Tibial nerve (tissue), 3 donors: Measurements from ENCODE around the gene ZBTB1.

ENCODE experiments used
- CTCF ChIP-seq, 5 experiments: fragments of 200-600 bp in 3 of 5; fragments of 450-650 bp in 2 of 5; sonication (generic) in 3 of 5; IDR thresholded peaks; one replicate each; pipeline ENCODE4 v1.5.1; 2016 to 2019; ENCODE audit warnings: antibody characterized with exemption in 5 of 5, mild to moderate bottlenecking in 3 of 5, moderate library complexity in 2 of 5
- POLR2A ChIP-seq, 2 donors: fragments of 450-650 bp; IDR thresholded peaks; one replicate each; pipeline ENCODE4 v1.6.1; 2017; ENCODE audit warnings: antibody characterized with exemption in 2 of 2, mild to moderate bottlenecking in 2 of 2, moderate library complexity in 2 of 2

GRCh38 chr14:64573109-64573508, 68.5 kb downstream of the ZBTB1 start:
- TF ChIP-seq CTCF (IDR thresholded peaks at IDR 0.05) (no peak), POLR2A (IDR thresholded peaks at IDR 0.05) (no peak)
